ENCODE data around the gene DEDD2.

The DEDD2 gene

DNA sequence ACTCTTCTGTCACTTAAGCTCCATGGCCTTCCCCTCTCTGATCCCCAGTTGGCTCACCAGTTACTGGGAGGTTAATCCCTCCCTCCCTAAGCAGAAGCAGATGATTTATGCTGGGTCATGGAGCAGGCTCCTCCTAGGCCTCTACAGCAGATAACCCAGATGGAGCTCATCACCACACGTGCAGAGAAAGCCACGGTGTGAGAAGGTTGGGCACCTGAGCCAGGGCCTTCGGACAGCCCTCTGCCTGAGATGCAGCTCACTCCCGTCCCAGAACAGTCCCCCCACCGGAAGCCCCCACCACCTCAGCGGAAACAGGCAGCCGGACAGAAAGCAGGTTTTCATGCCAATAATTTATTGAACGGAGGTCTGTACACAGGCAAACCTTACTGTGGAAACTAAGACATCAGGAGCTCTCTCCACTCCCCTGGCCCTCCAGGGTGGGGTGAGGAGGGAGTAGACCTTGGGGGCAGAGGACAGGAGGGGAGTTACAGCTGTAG, 12.4 kb upstream of the DEDD2 start:
- TF ChIP-seq, protein P1, sequence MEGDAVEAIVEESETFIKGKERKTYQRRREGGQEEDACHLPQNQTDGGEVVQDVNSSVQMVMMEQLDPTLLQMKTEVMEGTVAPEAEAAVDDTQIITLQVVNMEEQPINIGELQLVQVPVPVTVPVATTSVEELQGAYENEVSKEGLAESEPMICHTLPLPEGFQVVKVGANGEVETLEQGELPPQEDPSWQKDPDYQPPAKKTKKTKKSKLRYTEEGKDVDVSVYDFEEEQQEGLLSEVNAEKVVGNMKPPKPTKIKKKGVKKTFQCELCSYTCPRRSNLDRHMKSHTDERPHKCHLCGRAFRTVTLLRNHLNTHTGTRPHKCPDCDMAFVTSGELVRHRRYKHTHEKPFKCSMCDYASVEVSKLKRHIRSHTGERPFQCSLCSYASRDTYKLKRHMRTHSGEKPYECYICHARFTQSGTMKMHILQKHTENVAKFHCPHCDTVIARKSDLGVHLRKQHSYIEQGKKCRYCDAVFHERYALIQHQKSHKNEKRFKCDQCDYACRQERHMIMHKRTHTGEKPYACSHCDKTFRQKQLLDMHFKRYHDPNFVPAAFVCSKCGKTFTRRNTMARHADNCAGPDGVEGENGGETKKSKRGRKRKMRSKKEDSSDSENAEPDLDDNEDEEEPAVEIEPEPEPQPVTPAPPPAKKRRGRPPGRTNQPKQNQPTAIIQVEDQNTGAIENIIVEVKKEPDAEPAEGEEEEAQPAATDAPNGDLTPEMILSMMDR (IDR thresholded peaks at IDR 0.05; ENCODE audit: insufficient read depth, low read depth, low read length, missing control alignments): no peak
- no peak overlapping the region for H3K4me3 ChIP-seq (ENCODE audit: low read length)
- DNase-seq (ENCODE audit: low read depth): no peak

DNA sequence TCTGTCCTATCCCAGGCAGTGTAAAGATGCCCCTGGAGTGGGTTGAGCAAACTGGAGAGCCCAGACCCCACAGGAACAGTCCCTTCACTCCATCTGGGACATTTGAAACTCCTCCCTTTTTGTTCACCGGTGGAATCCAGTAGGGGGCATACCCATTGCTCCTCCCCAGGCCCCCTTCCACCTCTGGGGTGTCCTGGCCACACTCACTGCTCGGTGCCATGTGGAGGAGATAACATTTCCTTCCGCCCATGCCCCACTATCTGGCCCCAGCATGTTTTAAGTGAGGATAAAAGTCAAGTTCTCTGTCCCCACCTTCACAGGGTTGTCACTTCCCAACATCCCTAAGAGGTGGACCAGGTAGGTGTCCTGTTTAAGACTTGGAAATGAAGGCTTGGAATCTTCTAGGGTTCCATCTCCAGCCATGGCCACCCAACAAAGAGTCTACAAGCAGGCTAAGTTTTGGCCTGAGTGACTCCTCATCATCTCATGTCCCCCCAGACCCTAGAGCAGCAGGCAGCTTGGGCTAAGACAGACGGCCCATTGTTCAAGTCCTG, 11.9 kb upstream of the DEDD2 start:
- TF ChIP-seq, protein P1 (IDR thresholded peaks at IDR 0.05; ENCODE audit: insufficient read depth, low read depth, low read length, missing control alignments): no peak
- no peak overlapping the region for H3K4me3 ChIP-seq (ENCODE audit: low read length)
- no peak for DNase-seq (ENCODE audit: low read depth)

DNA sequence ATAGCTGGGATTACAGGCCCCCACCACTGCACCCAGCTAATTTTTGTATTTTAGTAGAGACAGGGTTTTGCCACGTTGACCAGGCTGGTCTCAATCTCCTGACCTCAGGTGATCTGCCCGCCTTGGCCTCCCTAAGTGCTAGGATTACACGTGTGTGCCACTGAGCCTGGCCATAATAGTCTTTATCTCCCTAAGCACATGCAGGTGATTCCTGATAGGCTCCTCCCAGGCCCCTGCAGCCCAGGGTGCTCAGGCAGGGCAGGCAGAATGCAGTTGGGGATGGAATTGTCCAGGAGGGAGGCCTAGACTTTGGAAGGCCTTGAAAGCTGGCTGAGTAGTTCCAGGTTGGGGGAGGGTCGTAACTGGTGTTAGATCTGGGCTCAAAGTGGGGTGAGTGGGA, 11.2 kb upstream of the DEDD2 start:
- H3K4me3 ChIP-seq (ENCODE audit: low read length): no peak overlapping the region
- TF ChIP-seq, protein P1 (IDR thresholded peaks at IDR 0.05; ENCODE audit: insufficient read depth, low read depth, low read length, missing control alignments): no peak
- no peak for DNase-seq (ENCODE audit: low read depth)

DNA sequence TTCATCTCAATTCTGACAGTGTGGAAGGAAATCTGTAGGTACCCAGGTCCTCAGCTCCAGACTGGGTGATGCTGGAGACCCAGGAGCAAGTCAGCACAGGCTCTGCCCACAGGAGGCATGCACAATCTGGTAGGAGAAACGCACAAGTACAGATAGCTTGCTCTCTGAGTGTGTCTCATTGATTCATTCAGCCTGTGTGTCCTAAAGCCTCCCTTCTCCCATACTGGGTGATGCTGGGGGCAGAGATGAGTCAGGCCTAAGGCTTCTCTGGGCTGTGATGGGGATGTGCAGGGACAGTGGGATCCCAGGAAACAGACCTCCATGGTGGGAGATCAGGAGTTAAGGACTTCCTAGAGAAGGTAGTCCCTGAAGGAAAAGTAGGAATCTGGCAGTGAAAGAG, 9.4 kb upstream of the DEDD2 start:
- DNase-seq (ENCODE audit: low read depth): peak; percentile 62
- TF ChIP-seq, protein P1 (IDR thresholded peaks at IDR 0.05; ENCODE audit: insufficient read depth, low read depth, low read length, missing control alignments): no peak
- H3K4me3 ChIP-seq (ENCODE audit: low read length): no peak overlapping the region

- no peak for DNase-seq (ENCODE audit: low read depth)
- no peak overlapping the region for H3K4me3 ChIP-seq (ENCODE audit: low read length)
- TF ChIP-seq, protein P1 (IDR thresholded peaks at IDR 0.05; ENCODE audit: insufficient read depth, low read depth, low read length, missing control alignments): no peak
These were observed 8.3 kb upstream of the DEDD2 start for GRCh38 chr19:42225718-42226292.

GRCh38 chr19:42224940-42225717, 7.7 kb upstream of the DEDD2 start:
- H3K4me3 ChIP-seq (ENCODE audit: low read length): no peak overlapping the region
- TF ChIP-seq, protein P1 (IDR thresholded peaks at IDR 0.05; ENCODE audit: insufficient read depth, low read depth, low read length, missing control alignments): no peak
- DNase-seq (ENCODE audit: low read depth): no peak
